GM19455 (cell line): ENCODE measurements around the gene PIEZO1.

Experiments used
- ATAC-seq: cut with Tn5 transposase; IDR thresholded peaks from one replicate; pipeline ENCODE4 v1.9.1; 2021; ENCODE audit not compliant: unreplicated experiment

PIEZO1 gene

DNA sequence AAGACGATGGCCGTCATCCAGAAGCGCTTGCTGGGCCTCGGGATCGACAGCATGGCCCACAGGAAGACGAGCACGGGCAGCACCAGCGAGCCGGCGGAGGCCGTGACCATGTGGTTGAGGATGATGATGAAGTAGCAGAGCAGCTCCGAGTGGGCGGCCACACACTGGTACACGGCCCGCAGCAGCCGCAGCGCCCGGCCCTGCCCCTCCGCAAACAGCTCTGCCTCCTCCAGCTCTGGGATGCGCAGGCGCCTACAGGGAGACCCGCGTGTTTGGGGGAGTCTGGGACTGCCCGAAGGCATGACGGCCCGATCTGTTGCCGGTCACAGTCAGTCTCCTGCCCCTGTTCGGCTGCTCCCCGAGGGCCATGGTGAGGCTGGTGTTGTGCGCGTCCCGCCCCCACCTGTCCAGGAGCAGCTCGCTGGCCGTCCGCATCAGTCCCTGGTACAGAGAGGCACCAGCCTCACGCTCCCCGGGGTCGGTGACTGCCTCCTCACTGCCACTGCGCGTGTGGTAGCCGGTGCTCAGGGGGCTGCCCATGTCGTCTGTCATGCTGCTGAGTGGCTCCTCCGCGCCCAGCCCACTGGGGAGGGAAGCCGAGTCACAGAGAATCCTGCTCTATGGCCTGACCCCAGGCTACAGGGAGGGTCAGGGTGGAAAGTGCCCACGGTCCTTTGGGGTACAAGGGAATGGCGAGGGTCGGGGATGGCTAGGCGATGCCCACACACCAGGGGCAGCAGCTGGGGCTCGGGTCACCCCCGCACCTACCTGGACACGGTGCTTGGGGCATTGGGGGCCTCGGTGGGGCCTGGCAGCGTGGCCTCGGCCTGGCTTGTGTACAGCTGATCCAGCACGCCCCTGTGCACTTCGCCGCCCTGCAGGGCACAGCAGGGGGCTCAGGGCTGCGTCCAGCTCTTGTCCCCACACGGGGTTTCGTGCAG lies 62.9 kb downstream of the PIEZO1 start:
- ATAC-seq: no peak

DNA sequence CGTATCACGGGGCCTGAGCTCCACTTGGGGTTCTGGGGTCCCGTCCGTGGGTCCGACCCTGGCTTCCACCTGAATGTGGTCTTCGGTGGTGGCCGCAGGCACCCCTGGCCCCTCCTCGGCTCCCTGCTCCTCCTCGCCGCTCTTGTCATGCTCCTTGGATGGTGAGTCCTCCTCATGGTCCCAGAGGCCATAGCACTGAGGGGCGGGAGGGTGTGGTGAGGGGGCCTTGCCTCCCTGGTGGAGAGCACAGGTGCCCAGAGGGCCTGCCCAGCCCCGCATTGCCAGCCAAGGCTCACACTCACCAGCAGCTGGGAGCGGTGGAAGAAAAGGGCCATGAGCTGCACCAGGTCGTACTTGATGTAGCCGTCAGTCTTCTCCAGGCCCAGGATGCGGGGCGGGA lies 63.8 kb downstream of the PIEZO1 start:
- ATAC-seq: no peak

DNA sequence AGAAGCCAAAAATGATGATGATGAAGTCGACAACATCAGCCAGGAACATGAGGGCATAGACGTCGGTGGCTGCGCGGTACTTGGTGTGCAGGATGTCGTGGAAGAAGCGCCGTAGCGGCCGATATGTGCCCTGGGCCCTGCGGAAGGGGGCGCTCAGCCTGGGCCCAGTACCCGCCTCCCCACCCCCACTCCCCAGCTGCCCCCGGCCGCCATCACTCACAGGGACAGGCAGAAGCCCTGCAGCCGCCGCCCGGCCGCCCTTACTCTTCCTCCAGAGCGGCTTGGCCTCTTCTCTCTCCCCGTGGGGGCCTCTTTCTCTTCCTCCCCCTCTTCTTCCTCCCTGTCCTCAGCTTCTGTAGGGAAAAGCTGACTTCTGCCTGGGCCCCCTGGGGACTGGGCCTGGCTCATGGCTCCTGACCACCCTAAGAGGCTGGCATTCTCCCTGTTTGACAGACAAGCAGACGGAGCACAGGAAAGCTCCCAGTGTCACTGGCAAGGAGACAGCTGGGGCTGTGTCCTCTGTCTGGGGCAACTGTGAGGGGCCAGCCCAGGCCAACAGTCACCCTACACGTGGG lies 64.5 kb downstream of the PIEZO1 start:
- no peak for ATAC-seq

DNA sequence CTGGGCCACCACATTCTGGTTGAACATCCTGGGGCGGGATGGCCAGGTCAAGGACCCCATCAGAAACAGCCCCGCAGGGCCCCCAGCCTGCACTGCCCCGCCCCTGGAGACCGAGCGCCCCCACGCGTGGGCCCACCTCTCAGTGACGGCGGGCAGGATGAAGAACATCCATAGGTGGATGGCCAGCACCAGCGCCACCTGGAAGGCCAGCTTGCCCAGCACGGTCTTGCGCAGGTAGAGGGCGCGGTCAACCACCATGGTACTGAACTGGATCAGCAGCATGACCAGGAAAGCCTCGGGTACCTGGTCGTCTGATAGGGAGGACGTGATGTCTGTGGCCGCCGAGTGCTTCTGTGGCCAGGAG lies 65.1 kb downstream of the PIEZO1 start:
- ATAC-seq: no peak

DNA sequence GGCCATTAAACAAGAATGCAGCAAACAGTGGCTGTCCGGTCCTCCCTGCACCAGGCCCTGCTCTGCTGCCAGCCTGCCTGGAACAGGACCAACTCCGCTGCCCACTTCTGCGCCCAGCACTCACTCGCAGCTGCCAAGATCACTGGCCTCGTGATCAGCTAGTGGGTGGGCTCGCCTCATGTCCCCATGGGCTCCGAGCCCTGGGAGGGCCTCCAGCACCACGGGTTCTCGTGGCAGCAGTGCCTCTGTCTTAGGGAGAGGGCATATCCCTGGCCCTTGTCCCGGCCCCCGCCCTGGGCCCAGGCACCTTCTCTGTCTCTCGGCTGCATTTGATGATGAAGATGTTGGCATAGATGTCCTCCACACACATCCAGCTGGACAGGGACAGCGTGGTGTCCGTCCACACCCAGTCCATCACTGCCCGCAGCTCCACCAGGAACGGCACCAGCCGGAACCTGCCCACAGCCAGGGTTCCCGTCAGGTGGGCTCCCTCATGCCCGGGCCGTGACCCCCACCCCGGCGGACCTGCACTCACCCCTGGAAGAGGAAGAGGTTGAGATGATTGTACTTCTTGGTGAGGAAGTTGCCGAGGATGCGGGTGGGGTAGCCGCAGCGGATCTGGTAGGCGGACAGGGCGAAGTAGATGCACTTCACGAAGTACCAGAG lies 65.6 kb downstream of the PIEZO1 start:
- no peak for ATAC-seq

GRCh38 chr16:88718178-88718577 lies 66.8 kb downstream of the PIEZO1 start:
- ATAC-seq: no peak

- ATAC-seq: no peak
Measured at GRCh38 chr16:88716601-88717001, 68.4 kb downstream of the PIEZO1 start.

GRCh38 chr16:88716201-88716600 lies 68.8 kb downstream of the PIEZO1 start:
- no peak for ATAC-seq

DNA sequence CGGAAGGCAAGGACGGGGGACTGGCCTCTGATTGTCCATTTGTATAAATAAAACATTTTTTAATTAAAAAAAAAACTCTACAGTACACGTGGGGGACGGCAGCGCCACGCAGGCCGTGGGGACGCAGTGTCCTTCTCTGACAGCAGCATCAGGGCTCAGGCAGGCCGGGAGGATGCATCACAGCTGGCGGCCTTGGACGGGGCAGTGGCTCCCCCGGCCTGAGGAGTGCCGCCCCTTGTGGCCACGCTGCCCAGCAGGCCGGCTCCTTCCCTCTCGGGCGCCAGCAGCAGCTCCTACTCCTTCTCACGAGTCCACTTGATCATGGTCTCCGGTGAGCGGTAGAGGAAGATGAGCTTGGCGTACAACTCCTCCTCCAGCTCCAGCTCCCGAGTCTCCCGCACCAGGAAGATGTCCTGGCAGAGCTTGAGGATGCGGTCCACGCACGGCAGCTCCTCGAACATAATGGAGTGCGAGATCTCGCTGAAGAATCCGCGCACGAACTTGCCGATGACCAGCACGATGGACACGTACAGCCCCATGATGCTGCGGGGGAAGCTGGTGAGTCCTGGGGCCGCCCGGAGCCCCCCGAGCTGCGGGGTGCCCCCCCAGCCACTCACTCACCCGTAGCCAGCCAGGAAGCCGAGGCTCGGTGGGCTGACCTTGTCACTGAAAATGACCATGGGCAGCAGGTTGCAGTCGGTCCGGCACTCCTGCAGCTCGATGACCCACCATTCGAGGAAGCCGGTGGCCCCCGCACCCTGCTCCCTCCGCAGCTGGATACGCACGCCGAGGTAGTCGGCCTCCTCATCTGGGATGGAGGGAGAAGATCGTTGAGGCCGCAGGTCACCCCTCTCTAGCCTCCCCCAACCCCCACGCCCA lies 69.5 kb downstream of the PIEZO1 start:
- ATAC-seq: no peak

GRCh38 chr16:88714420-88715302 lies 70.4 kb downstream of the PIEZO1 start:
- no peak for ATAC-seq

DNA sequence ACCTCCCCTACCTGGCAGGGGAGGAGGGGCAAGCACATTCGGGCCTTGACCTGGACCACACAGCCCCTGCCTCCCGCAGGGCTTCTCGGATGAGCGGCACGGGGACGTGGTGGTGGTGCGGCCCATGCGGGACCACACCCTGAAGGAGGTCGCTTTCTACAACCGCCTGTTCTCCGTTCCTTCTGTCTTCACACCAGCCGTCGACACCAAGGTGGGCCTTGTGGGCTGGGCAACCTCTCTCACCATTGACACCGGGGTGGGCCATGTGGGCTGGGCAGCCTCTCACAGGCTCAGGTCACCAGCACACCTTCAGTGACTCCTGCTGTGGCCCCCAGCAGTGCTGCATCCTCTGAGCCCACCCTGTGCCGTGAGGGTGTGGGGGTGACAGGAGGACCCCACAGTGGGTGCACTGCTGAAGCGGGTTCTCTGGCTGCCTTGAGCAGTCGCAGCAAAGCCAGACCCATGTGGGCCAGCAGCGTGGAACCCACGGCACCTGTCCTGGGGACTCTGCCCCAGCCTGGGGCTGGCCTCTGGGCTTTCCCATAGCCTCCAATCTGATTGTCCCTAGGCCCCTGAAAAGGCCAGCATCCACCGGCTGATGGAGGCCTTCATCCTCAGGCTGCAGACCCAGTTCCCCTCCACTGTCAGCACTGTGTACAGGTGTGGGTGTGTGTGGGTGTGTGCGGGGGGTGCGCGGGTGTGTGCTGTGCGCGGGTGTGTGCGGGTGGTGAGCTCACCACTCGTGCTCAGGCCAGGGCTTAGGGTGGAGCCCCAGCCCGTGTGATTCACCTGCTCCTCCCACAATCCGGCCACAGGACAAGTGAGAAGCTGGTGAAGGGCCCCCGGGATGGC lies 71.2 kb downstream of the PIEZO1 start:
- no peak for ATAC-seq

- ATAC-seq: no peak
Measured at GRCh38 chr16:88713054-88713453, 72.0 kb downstream of the PIEZO1 start.

GRCh38 chr16:88712362-88712979 lies 72.5 kb downstream of the PIEZO1 start:
- no peak for ATAC-seq

GRCh38 chr16:88711750-88712340 lies 73.2 kb downstream of the PIEZO1 start:
- no peak for ATAC-seq

GRCh38 chr16:88710556-88710955 lies 74.5 kb downstream of the PIEZO1 start:
- ATAC-seq: no peak

- ATAC-seq: no peak
Measured at GRCh38 chr16:88706965-88707826, 77.8 kb downstream of the PIEZO1 start.

- peak; percentile 55 for ATAC-seq
Measured at GRCh38 chr16:88706229-88706964, 78.6 kb downstream of the PIEZO1 start, which contains the start of the genes CTU2 and RNF166. CTU2 (plus strand) TSS chr16:88706503; CDS start chr16:88706531, 28 bp downstream. RNF166 (minus strand) TSS chr16:88706408; CDS start chr16:88706325, 83 bp downstream.
